HepG2 (cell line): ENCODE measurements around the gene C9orf78. TPM values are rescaled to one million over a fixed set of nuclear protein-coding genes. Genes with fewer than 3 reads are reported as not detected.

Experiments
- ARID4A ChIP-seq: sonication (generic); formaldehyde crosslinking; IDR thresholded peaks from 2 replicates; pipeline ENCODE4 v1.5.0; 2020; ENCODE audit warnings: mild to moderate bottlenecking, missing genetic modification reagents, borderline replicate concordance
- CEBPG ChIP-seq: IDR thresholded peaks from 2 replicates; pipeline ENCODE4 v1.6.1; 2016
- HDAC1 ChIP-seq: sonication (generic); formaldehyde crosslinking; IDR thresholded peaks from 2 replicates; pipeline ENCODE4 v1.5.1; 2020; ENCODE audit warnings: mild to moderate bottlenecking, missing genetic modification reagents
- KDM2A ChIP-seq: sonication (generic); formaldehyde crosslinking; IDR thresholded peaks from 2 replicates; pipeline ENCODE4 v1.4.0; 2020; ENCODE audit warnings: low read depth, missing genetic modification reagents, borderline replicate concordance
- KMT2B ChIP-seq: IDR thresholded peaks from 2 replicates; pipeline ENCODE4 v1.6.1; 2016; ENCODE audit warnings: missing genetic modification reagents, missing compliant biosample characterization
- MEIS2 ChIP-seq: sonication (generic); formaldehyde crosslinking; IDR thresholded peaks from 2 replicates; pipeline ENCODE4 v1.9.0; 2021; ENCODE audit warnings: mild to moderate bottlenecking, missing genetic modification reagents
- NFE2L2 ChIP-seq: fragments of 150-350 bp; IDR thresholded peaks from 2 replicates; pipeline ENCODE4 v1.6.1; 2014; ENCODE audit warnings: low read length
- POLR2AphosphoS2 ChIP-seq: IDR thresholded peaks from 2 replicates; pipeline ENCODE4 v1.6.1; 2011; ENCODE audit warnings: low read depth, low read length, improper control_type of control experiment
- PRDM10 ChIP-seq: sonication (generic); formaldehyde crosslinking; IDR thresholded peaks from 2 replicates; pipeline ENCODE4 v1.4.0; 2020; ENCODE audit warnings: low read depth, missing genetic modification reagents
- RARA ChIP-seq: IDR thresholded peaks from 2 replicates; pipeline ENCODE4 v1.6.1; 2016; ENCODE audit warnings: missing genetic modification reagents, missing compliant biosample characterization
- SALL2 ChIP-seq: sonication (generic); formaldehyde crosslinking; IDR thresholded peaks from 2 replicates; pipeline ENCODE4 v1.8.1; 2023; ENCODE audit warnings: mild to moderate bottlenecking, missing genetic modification reagents, inconsistent platforms
- SP4 ChIP-seq: sonication (generic); formaldehyde crosslinking; IDR thresholded peaks from 2 replicates; pipeline ENCODE4 v1.8.1; 2023; ENCODE audit warnings: mild to moderate bottlenecking, missing genetic modification reagents
- SRSF1 ChIP-seq: fragments of 200-400 bp; formaldehyde crosslinking; optimal IDR thresholded peaks from 2 replicates; pipeline ENCODE3; 2017; ENCODE audit warnings: mild to moderate bottlenecking, low read depth, low read length, moderate library complexity
- SRSF4 ChIP-seq: fragments of 200-400 bp; formaldehyde crosslinking; IDR thresholded peaks from one replicate; pipeline ENCODE4 v1.6.1; 2018; ENCODE audit warnings: mild to moderate bottlenecking, low read depth, low read length, moderate library complexity; ENCODE audit not compliant: poor library complexity, severe bottlenecking
- ZNF616 ChIP-seq: sonication (generic); formaldehyde crosslinking; IDR thresholded peaks from 2 replicates; pipeline ENCODE4 v1.5.0; 2020; ENCODE audit warnings: low read depth, mild to moderate bottlenecking, missing genetic modification reagents
- ZSCAN9 ChIP-seq: IDR thresholded peaks from 2 replicates; pipeline ENCODE4 v1.6.1; 2016; ENCODE audit warnings: borderline replicate concordance
- polyA plus RNA-seq, 8 experiments: library from polyadenylated mRNA; depleted of rRNA in 3 of 8; stranded (reverse) in 7 of 8; unstranded in 1 of 8; fragments of >200 nt; fragmentation: Illumina TruSeq in 4 of 8; extraction: Trizol in 4 of 8; gene quantifications; 2 replicates each; pipeline versions ENCODE4 v1.2.1 to v1.2.3, GENCODE V29; 2011 to 2016; ENCODE audit warnings: low read depth in 4 of 8, missing spikeins in 1 of 8, mixed read lengths in 1 of 8; ENCODE audit not compliant: insufficient read depth in 1 of 8
- total RNA-seq, 5 experiments: library from RNA; depleted of rRNA; stranded (reverse); fragments of >200 nt; fragmentation: Illumina TruSeq; extraction: Trizol; gene quantifications; 2 replicates each; pipeline ENCODE4 v1.2.3, GENCODE V29; 2016; ENCODE audit warnings: low read depth in 1 of 5
- TF ChIP-seq, protein P1 (sequence below): sonication (generic); formaldehyde crosslinking; conservative IDR thresholded peaks from 2 replicates; pipeline ENCODE4 v1.8.1; 2023; ENCODE audit warnings: missing genetic modification reagents
- TF ChIP-seq, protein P2 (sequence below): sonication (generic); formaldehyde crosslinking; IDR thresholded peaks from 2 replicates; pipeline ENCODE4 v1.4.0; 2020; ENCODE audit warnings: missing genetic modification reagents, borderline replicate concordance

Gene C9orf78
- total and polyA plus RNA-seq, 2 of the 13 experiments (the other 11 are each of a cell fraction or from before 2014, with no cell fraction given): 18.4 to 35.5 TPM

DNA sequence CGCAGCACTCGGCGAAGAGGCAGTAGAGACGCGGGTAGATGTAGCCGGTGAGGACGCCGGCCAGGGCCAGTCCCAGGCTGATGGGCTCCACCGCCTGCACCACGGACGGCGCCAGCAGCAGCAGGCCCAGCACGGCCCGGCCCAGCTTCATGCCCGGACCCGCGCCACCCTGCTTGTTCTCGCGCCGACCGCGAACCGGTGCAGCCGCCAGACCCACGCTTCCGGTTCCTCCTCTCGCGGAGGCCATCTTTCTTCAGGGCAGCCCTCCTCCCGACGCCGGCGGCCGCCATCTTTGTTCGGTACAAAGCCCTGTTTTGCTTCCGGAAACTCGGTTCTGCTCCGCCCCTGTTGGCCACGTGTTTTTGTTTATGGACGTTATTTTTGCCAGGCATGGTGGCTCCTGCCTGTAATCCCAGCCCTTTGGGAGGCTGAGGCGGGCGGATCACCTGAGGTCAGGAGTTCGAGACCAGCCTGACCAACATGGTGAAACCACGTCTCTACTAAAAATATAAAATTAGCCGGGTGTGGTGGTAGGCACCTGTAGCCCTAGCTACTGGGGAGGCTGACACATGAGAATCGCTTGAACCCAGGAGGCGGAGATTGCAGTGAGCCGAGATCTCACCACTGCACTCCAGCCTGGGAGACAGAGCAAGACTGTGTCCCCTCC, 11.0 kb downstream of the C9orf78 start, which contains the start of gene TOR1A (continued):
- TF ChIP-seq, protein P1, sequence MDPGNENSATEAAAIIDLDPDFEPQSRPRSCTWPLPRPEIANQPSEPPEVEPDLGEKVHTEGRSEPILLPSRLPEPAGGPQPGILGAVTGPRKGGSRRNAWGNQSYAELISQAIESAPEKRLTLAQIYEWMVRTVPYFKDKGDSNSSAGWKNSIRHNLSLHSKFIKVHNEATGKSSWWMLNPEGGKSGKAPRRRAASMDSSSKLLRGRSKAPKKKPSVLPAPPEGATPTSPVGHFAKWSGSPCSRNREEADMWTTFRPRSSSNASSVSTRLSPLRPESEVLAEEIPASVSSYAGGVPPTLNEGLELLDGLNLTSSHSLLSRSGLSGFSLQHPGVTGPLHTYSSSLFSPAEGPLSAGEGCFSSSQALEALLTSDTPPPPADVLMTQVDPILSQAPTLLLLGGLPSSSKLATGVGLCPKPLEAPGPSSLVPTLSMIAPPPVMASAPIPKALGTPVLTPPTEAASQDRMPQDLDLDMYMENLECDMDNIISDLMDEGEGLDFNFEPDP (CRISPR knock-in tag): no peak
- TF ChIP-seq CEBPG (CRISPR knock-in tag) (peak; percentile 50), HDAC1 (CRISPR knock-in tag) (peak; percentile 98), SRSF4 (no peak), SRSF1 (peak; percentile 27), SP4 (peak; percentile 92), ARID4A (peak; percentile 98), ZSCAN9 (CRISPR knock-in tag) (peak; percentile 92), NFE2L2 (no peak), SALL2 (CRISPR knock-in tag) (peak; percentile 91), RARA (peak; percentile 44), POLR2AphosphoS2 (no peak), ZNF616 (CRISPR knock-in tag) (no peak), PRDM10 (peak; percentile 66; the same call in 1 of the 2 replicates), MEIS2 (CRISPR knock-in tag) (peak; percentile 37; the same call in 1 of the 2 replicates), KMT2B (CRISPR knock-in tag) (peak; percentile 94), KDM2A (CRISPR knock-in tag) (peak; percentile 96)
- TF ChIP-seq, protein P2, sequence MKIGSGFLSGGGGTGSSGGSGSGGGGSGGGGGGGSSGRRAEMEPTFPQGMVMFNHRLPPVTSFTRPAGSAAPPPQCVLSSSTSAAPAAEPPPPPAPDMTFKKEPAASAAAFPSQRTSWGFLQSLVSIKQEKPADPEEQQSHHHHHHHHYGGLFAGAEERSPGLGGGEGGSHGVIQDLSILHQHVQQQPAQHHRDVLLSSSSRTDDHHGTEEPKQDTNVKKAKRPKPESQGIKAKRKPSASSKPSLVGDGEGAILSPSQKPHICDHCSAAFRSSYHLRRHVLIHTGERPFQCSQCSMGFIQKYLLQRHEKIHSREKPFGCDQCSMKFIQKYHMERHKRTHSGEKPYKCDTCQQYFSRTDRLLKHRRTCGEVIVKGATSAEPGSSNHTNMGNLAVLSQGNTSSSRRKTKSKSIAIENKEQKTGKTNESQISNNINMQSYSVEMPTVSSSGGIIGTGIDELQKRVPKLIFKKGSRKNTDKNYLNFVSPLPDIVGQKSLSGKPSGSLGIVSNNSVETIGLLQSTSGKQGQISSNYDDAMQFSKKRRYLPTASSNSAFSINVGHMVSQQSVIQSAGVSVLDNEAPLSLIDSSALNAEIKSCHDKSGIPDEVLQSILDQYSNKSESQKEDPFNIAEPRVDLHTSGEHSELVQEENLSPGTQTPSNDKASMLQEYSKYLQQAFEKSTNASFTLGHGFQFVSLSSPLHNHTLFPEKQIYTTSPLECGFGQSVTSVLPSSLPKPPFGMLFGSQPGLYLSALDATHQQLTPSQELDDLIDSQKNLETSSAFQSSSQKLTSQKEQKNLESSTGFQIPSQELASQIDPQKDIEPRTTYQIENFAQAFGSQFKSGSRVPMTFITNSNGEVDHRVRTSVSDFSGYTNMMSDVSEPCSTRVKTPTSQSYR (CRISPR knock-in tag): 0 out of 2 replicates have a peak, but pooled peaks have one; percentile 28
